ENCODE data around the gene PEG3. TPM values are rescaled to one million over a fixed set of nuclear protein-coding genes. Genes with fewer than 3 reads are reported as not detected.

The PEG3 gene
- total RNA-seq, 1 donor from 2014 or later: not detected

- H3K9me3 Mint-ChIP-seq (ENCODE audit: unreplicated experiment): peaks cover 12% of the 10 kb centered on the region
- Histone ChIP-seq H3K4me1 (ENCODE audit: insufficient read depth, low read length) (no peaks in the 10 kb centered on the region), H3K27me3 (ENCODE audit: insufficient read depth, low read length) (no peaks in the 10 kb centered on the region), H4K20me1 (ENCODE audit: insufficient read depth, low read length) (no peaks in the 10 kb centered on the region), H3K27ac (ENCODE audit: low read depth, low read length) (no peak overlapping the region), H3K9me3 (ENCODE audit: insufficient read depth, low read depth, low read length) (peaks cover 10% of the 10 kb centered on the region), H3K36me3 (ENCODE audit: insufficient read depth, low read length) (no peaks in the 10 kb centered on the region), H3K9ac (ENCODE audit: low read length) (no peak overlapping the region), H2AFZ (ENCODE audit: low read depth, low read length) (no peak overlapping the region), H3K4me3 (ENCODE audit: insufficient read depth, low read depth, low read length) (no peak overlapping the region), H3K79me2 (ENCODE audit: insufficient read depth, low read length) (no peaks in the 10 kb centered on the region), H3K4me2 (ENCODE audit: low read length) (no peak overlapping the region)
- H3K27ac Mint-ChIP-seq (ENCODE audit: unreplicated experiment): no peak overlapping the region
- no peaks in the 10 kb centered on the region for H3K4me1 Mint-ChIP-seq (ENCODE audit: low read depth, unreplicated experiment)
- no peak overlapping the region for H3K4me3 Mint-ChIP-seq (ENCODE audit: unreplicated experiment)
- DNase-seq (ENCODE audit: low read depth) (no peak), FAIRE-seq (no peak)
- H3K36me3 Mint-ChIP-seq (ENCODE audit: low read depth, unreplicated experiment): no peaks in the 10 kb centered on the region
- TF ChIP-seq CTCF (IDR thresholded peaks at IDR 0.05; ENCODE audit: insufficient read depth, low read depth, low read length): no peak
- H3K27me3 Mint-ChIP-seq (ENCODE audit: low read depth, unreplicated experiment): no peaks in the 10 kb centered on the region
Measured at GRCh38 chr19:56832352-56832928, 8.1 kb downstream of the PEG3 start.

GRCh38 chr19:56831255-56831654 is 9.3 kb downstream of the PEG3 start:
- Mint-ChIP-seq H3K9me3 (ENCODE audit: unreplicated experiment) (peaks cover 12% of the 10 kb centered on the region), H3K27ac (ENCODE audit: unreplicated experiment) (no peak overlapping the region), H3K4me1 (ENCODE audit: low read depth, unreplicated experiment) (no peaks in the 10 kb centered on the region), H3K4me3 (ENCODE audit: unreplicated experiment) (no peak overlapping the region), H3K27me3 (ENCODE audit: low read depth, unreplicated experiment) (no peaks in the 10 kb centered on the region), H3K36me3 (ENCODE audit: low read depth, unreplicated experiment) (no peaks in the 10 kb centered on the region)
- no peak for TF ChIP-seq CTCF (IDR thresholded peaks at IDR 0.05; ENCODE audit: insufficient read depth, low read depth, low read length)
- no peak for TF ChIP-seq EZH2 (IDR thresholded peaks at IDR 0.05; ENCODE audit: insufficient read depth, low read length)
- Histone ChIP-seq H3K27ac (ENCODE audit: low read depth, low read length) (no peak overlapping the region), H3K27me3 (ENCODE audit: insufficient read depth, low read length) (no peaks in the 10 kb centered on the region), H2AFZ (ENCODE audit: low read depth, low read length) (no peak overlapping the region), H4K20me1 (ENCODE audit: insufficient read depth, low read length) (no peaks in the 10 kb centered on the region), H3K9me3 (ENCODE audit: insufficient read depth, low read depth, low read length) (peaks cover 10% of the 10 kb centered on the region), H3K4me2 (ENCODE audit: low read length) (no peak overlapping the region), H3K36me3 (ENCODE audit: insufficient read depth, low read length) (no peaks in the 10 kb centered on the region), H3K79me2 (ENCODE audit: insufficient read depth, low read length) (no peaks in the 10 kb centered on the region), H3K4me3 (ENCODE audit: insufficient read depth, low read depth, low read length) (no peak overlapping the region), H3K9ac (ENCODE audit: low read length) (no peak overlapping the region), H3K4me1 (ENCODE audit: insufficient read depth, low read length) (no peaks in the 10 kb centered on the region)
- DNase-seq (ENCODE audit: low read depth) (no peak), FAIRE-seq (no peak)

- no peak overlapping the region for H3K4me3 ChIP-seq (ENCODE audit: insufficient read depth, low read depth, low read length)
- H3K36me3 ChIP-seq (ENCODE audit: insufficient read depth, low read length): no peaks in the 10 kb centered on the region
- no peaks in the 10 kb centered on the region for H3K27me3 ChIP-seq (ENCODE audit: insufficient read depth, low read length)
- Mint-ChIP-seq H3K27ac (ENCODE audit: unreplicated experiment) (no peak overlapping the region), H3K4me3 (ENCODE audit: unreplicated experiment) (no peak overlapping the region), H3K9me3 (ENCODE audit: unreplicated experiment) (peaks cover 13% of the 10 kb centered on the region), H3K4me1 (ENCODE audit: low read depth, unreplicated experiment) (no peaks in the 10 kb centered on the region), H3K27me3 (ENCODE audit: low read depth, unreplicated experiment) (no peaks in the 10 kb centered on the region), H3K36me3 (ENCODE audit: low read depth, unreplicated experiment) (no peaks in the 10 kb centered on the region)
- no peaks in the 10 kb centered on the region for H3K4me1 ChIP-seq (ENCODE audit: insufficient read depth, low read length)
- no peak overlapping the region for H3K4me2 ChIP-seq (ENCODE audit: low read length)
- FAIRE-seq (no peak), DNase-seq (ENCODE audit: low read depth) (no peak)
- H2AFZ ChIP-seq (ENCODE audit: low read depth, low read length): no peak overlapping the region
- no peak overlapping the region for H3K9ac ChIP-seq (ENCODE audit: low read length)
- no peak overlapping the region for H3K27ac ChIP-seq (ENCODE audit: low read depth, low read length)
- H3K9me3 ChIP-seq (ENCODE audit: insufficient read depth, low read depth, low read length): peaks cover 7% of the 10 kb centered on the region
- no peaks in the 10 kb centered on the region for H3K79me2 ChIP-seq (ENCODE audit: insufficient read depth, low read length)
- TF ChIP-seq CTCF (IDR thresholded peaks at IDR 0.05; ENCODE audit: insufficient read depth, low read depth, low read length): no peak
- no peaks in the 10 kb centered on the region for H4K20me1 ChIP-seq (ENCODE audit: insufficient read depth, low read length)
Measured at GRCh38 chr19:56829596-56829995, 10.9 kb downstream of the PEG3 start.

All from astrocyte (in vitro differentiated cells and primary cell).